Endodermal cell (in vitro differentiated cells): Measurements from ENCODE around the gene BET1. TPM values are rescaled to one million over a fixed set of nuclear protein-coding genes. Genes with fewer than 3 reads are reported as not detected.

Experiments used
- DNase-seq: peaks from one replicate; pipeline ENCODE4 v3.0.0-alpha.2; 2017
- H3K27ac ChIP-seq: 2 replicates; pipeline ENCODE4 v1.5.1; 2013; ENCODE audit warnings: mild to moderate bottlenecking, low read depth, low read length, moderate library complexity
- H3K27me3 ChIP-seq: 2 replicates; pipeline ENCODE4 v1.6.1; 2013; ENCODE audit warnings: mild to moderate bottlenecking, low read length, moderate library complexity; ENCODE audit not compliant: insufficient read depth, control insufficient read depth, poor library complexity, severe bottlenecking
- H3K36me3 ChIP-seq: 2 replicates; pipeline ENCODE4 v1.7.0; 2013; ENCODE audit warnings: mild to moderate bottlenecking, low read length, moderate library complexity; ENCODE audit not compliant: control insufficient read depth, insufficient read depth
- H3K4me1 ChIP-seq: one replicate; pipeline ENCODE4 v1.7.0; 2013; ENCODE audit warnings: low read length; ENCODE audit not compliant: control insufficient read depth, insufficient read depth
- H3K4me3 ChIP-seq: 2 replicates; pipeline ENCODE4 v1.5.1; 2013; ENCODE audit warnings: mild to moderate bottlenecking, low read length, moderate library complexity
- H3K9ac ChIP-seq: 2 replicates; pipeline ENCODE4 v1.6.1; 2013; ENCODE audit warnings: mild to moderate bottlenecking, low read length, moderate library complexity; ENCODE audit not compliant: poor library complexity, severe bottlenecking; ENCODE audit errors: extremely low read depth
- H3K9me3 ChIP-seq: 2 replicates; pipeline ENCODE4 v1.6.1; 2013; ENCODE audit warnings: mild to moderate bottlenecking, low read length, moderate library complexity; ENCODE audit not compliant: control insufficient read depth
- H3K27ac Mint-ChIP-seq: 2 replicates; pipeline ENCODE4 v1.8.0; 2020; ENCODE audit warnings: mixed read lengths
- H3K27me3 Mint-ChIP-seq: 2 replicates; pipeline ENCODE4 v1.8.0; 2021; ENCODE audit warnings: mild to moderate bottlenecking, mixed read lengths; ENCODE audit not compliant: insufficient read depth
- H3K36me3 Mint-ChIP-seq: 2 replicates; pipeline ENCODE4 v1.8.0; 2020; ENCODE audit warnings: low read depth, mixed read lengths
- H3K4me1 Mint-ChIP-seq: 2 replicates; pipeline ENCODE4 v1.8.0; 2020; ENCODE audit warnings: mixed read lengths
- H3K4me3 Mint-ChIP-seq: 2 replicates; pipeline ENCODE4 v1.8.0; 2020; ENCODE audit warnings: mild to moderate bottlenecking, moderate library complexity, mixed read lengths
- H3K9me3 Mint-ChIP-seq: 2 replicates; pipeline ENCODE4 v1.8.0; 2020; ENCODE audit warnings: mild to moderate bottlenecking, mixed read lengths
- WGBS, 2 experiments: methylation state at CpG; one replicate each; pipeline versions ENCODE4 v1.1.5 to v1.1.7; 2013; ENCODE audit warnings: missing lambda C conversion rate in 2 of 2, mixed read lengths in 1 of 2; ENCODE audit not compliant: insufficient coverage in 1 of 2, insufficient read length in 1 of 2; 5-methylcytosine and 5-hydroxymethylcytosine counted together
- total RNA-seq, 2 donors: library from RNA; stranded (reverse); fragmentation: NEBNext Ultra II Directional in 1 of 2; extraction: Animal tissue kit (Norgen Biotek cat#: 25700) in 1 of 2; gene quantifications; 2 replicates in 1 of 2; 3 replicates in 1 of 2; pipeline ENCODE4 v1.2.1, GENCODE V29; 2021
- TF ChIP-seq, protein P1 (sequence below): fragments of 200-600 bp; sonication (generic); conservative IDR thresholded peaks from 2 replicates; pipeline ENCODE4 v1.5.0; 2021; ENCODE audit warnings: antibody characterized with exemption, mild to moderate bottlenecking

BET1 gene
- total RNA-seq, 2 donors from 2014 or later = 27.6 to 36.3 TPM

DNA sequence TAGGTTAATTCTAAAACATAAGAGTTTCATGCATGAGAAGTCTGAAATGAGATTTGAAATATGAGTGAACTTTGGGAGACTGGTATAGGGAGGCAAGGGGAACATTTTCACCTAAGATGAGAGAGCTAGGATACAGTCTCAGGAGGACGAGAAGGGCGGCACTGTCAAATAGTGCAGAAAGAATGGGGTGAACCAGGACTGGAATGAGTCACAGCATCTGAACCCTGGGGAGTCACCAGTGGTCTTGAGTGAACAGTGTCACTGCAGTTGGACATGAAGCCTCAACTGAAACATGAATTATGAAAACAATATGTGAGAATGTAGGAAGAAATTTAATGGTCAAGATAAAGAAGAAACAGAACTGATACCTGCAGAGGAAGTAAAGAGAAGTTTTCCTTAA, 48.9 kb downstream of the BET1 start:
- H3K9me3 ChIP-seq = no peaks in the 10 kb centered on the region
- Mint-ChIP-seq H3K36me3 (no peaks in the 10 kb centered on the region), H3K27me3 (no peaks in the 10 kb centered on the region), H3K4me3 (no peak overlapping the region), H3K27ac (no peak overlapping the region), H3K4me1 (no peaks in the 10 kb centered on the region), H3K9me3 (no peaks in the 10 kb centered on the region)
- TF ChIP-seq, protein P1, sequence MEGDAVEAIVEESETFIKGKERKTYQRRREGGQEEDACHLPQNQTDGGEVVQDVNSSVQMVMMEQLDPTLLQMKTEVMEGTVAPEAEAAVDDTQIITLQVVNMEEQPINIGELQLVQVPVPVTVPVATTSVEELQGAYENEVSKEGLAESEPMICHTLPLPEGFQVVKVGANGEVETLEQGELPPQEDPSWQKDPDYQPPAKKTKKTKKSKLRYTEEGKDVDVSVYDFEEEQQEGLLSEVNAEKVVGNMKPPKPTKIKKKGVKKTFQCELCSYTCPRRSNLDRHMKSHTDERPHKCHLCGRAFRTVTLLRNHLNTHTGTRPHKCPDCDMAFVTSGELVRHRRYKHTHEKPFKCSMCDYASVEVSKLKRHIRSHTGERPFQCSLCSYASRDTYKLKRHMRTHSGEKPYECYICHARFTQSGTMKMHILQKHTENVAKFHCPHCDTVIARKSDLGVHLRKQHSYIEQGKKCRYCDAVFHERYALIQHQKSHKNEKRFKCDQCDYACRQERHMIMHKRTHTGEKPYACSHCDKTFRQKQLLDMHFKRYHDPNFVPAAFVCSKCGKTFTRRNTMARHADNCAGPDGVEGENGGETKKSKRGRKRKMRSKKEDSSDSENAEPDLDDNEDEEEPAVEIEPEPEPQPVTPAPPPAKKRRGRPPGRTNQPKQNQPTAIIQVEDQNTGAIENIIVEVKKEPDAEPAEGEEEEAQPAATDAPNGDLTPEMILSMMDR = no peak
- WGBS, 2 experiments = 88 to 100% methylated on average over 1 to 2 of the region's 2 CpGs
- H3K4me1 ChIP-seq = no peaks in the 10 kb centered on the region
- H3K36me3 ChIP-seq = no peaks in the 10 kb centered on the region
- no peak overlapping the region for H3K4me3 ChIP-seq
- no peak for DNase-seq
- no peak overlapping the region for H3K9ac ChIP-seq
- H3K27me3 ChIP-seq = no peaks in the 10 kb centered on the region
- H3K27ac ChIP-seq = no peak overlapping the region

DNA sequence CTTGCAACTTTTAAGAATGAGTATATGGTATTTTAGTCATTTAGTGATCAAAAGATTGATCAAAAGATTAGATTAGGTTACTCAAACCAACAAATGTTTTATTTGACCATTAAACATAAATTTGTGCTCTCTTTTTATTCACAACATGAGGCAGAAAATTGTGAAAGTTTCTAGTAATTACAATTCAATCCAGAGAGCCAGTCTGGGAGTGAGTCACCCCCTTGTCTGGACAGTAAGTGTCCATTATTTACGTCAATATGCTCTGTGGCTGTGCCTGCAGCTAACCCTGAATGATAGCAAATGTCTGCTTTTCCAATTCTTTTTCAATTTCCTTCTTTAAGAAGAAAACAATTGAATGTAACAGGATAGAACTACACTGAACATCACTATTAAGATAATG, 54.7 kb downstream of the BET1 start:
- no peak overlapping the region for H3K4me3 Mint-ChIP-seq
- no peak overlapping the region for H3K9ac ChIP-seq
- no peak for DNase-seq
- no peaks in the 10 kb centered on the region for H3K36me3 ChIP-seq
- H3K27me3 Mint-ChIP-seq = no peaks in the 10 kb centered on the region
- no peaks in the 10 kb centered on the region for H3K27me3 ChIP-seq
- no peak overlapping the region for H3K4me3 ChIP-seq
- no peaks in the 10 kb centered on the region for H3K4me1 Mint-ChIP-seq
- H3K27ac Mint-ChIP-seq = no peak overlapping the region
- no peak overlapping the region for H3K27ac ChIP-seq
- H3K9me3 ChIP-seq = no peaks in the 10 kb centered on the region
- H3K36me3 Mint-ChIP-seq = no peaks in the 10 kb centered on the region
- no peaks in the 10 kb centered on the region for H3K9me3 Mint-ChIP-seq
- WGBS, 2 experiments = 86 to 92% methylated on average over 1 of the region's 1 CpG
- TF ChIP-seq, protein P1 = no peak
- no peaks in the 10 kb centered on the region for H3K4me1 ChIP-seq

DNA sequence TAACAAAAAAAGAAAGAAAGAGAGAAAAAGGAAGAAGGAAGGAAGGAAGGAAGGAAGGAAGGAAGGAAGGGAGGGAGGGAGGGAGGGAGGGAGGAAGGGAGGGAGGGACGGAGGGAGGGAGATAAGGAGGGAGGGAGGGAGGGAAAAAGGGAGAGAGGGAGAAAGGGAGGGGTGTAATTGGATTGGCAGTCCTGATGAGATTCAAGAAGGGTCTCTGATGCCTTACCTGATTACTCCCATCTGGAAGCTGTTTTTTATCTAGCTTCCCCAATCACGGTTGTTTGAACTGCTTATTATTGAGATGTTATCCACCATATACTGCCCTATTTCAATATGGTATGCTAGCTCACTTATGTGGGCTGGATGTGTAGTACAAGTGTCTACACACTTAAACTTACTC, 55.3 kb downstream of the BET1 start:
- H3K9me3 ChIP-seq = no peaks in the 10 kb centered on the region
- H3K36me3 ChIP-seq = no peaks in the 10 kb centered on the region
- H3K27me3 ChIP-seq = no peaks in the 10 kb centered on the region
- H3K36me3 Mint-ChIP-seq = no peaks in the 10 kb centered on the region
- WGBS, 2 experiments = 79% methylated on average over 2 of the region's 2 CpGs; no CpG with 5 or more reads in 1 of the 2 experiments
- H3K9ac ChIP-seq = no peak overlapping the region
- no peak overlapping the region for H3K4me3 ChIP-seq
- no peak for DNase-seq
- H3K4me3 Mint-ChIP-seq = no peak overlapping the region
- H3K4me1 Mint-ChIP-seq = no peaks in the 10 kb centered on the region
- TF ChIP-seq, protein P1 = no peak
- H3K27ac ChIP-seq = no peak overlapping the region
- H3K4me1 ChIP-seq = no peaks in the 10 kb centered on the region
- no peaks in the 10 kb centered on the region for H3K27me3 Mint-ChIP-seq
- H3K9me3 Mint-ChIP-seq = no peaks in the 10 kb centered on the region
- no peak overlapping the region for H3K27ac Mint-ChIP-seq
